H54 (cell line): ENCODE data around the gene GSG1L.
"Not testable (repeated sequence)": the region's sequence is repeated elsewhere in the genome, so short reads cannot be mapped to it uniquely, and the experiment has no call there.

Experiments
- DNase-seq: peaks from one replicate; pipeline ENCODE4 v3.0.0; 2011; ENCODE audit warnings: low spot score, mixed read lengths; ENCODE audit not compliant: insufficient read length
- FAIRE-seq: peaks from 3 replicates; lab custom pipeline; 2011; peaks lifted over from hg19 to GRCh38; lab: Jason Lieb, UNC
- POLR2A ChIP-seq: IDR thresholded peaks from 2 replicates; pipeline ENCODE4 v1.6.1; 2011; ENCODE audit warnings: low read depth, mild to moderate bottlenecking, low read length

GSG1L gene

GRCh38 chr16:27983244-27983643, 80.3 kb downstream of the GSG1L start:
- DNase-seq (no peak), FAIRE-seq (no peak)
- no peak for TF ChIP-seq POLR2A

GRCh38 chr16:27982184-27982583, 81.3 kb downstream of the GSG1L start:
- no peak for TF ChIP-seq POLR2A
- DNase-seq = no peak
- no peak for FAIRE-seq

GRCh38 chr16:27980919-27981700, 82.4 kb downstream of the GSG1L start:
- no peak for DNase-seq
- TF ChIP-seq POLR2A = no peak

DNA sequence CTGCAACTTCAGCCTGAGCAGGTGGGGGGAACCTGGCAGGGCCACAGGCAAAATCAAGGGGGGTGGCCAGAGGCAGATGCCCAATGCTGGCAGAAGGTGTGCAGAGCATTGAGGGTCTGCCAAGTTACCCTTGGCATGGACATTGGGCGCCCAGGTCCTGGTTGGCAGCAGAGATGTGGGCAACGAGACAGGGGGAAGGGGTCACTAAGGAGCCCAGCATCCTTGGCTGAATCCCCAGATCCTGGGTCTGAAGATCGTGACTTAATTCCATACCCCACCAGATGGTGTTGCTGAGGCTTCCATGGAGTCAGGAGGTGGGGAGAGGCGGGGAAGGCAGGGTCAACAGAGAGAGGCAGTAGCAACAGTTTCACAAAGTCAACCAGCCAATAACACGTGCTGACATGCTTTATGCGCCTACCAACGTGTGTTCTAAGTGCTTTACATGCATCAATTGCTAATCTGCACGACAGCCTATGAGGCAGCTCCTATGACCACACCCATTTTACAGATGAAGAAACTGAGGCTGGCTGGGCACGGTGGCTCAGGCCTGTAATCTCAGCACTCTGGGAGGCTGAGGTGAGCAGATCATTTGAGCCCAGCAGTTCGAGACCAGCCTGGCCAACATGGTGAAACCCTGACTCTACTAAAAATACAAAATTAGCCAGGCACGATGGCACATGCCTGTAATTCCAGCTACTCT, 83.3 kb downstream of the GSG1L start:
- DNase-seq (no peak), FAIRE-seq (no peak)
- TF ChIP-seq POLR2A = no peak

More at GRCh38 chr16:27980919-27981700, 82.4 kb downstream of the GSG1L start:
- no peak for FAIRE-seq

- not testable (repeated sequence) for FAIRE-seq, DNase-seq
Measured at GRCh38 chr16:27979668-27980067, 83.8 kb downstream of the GSG1L start.

DNA sequence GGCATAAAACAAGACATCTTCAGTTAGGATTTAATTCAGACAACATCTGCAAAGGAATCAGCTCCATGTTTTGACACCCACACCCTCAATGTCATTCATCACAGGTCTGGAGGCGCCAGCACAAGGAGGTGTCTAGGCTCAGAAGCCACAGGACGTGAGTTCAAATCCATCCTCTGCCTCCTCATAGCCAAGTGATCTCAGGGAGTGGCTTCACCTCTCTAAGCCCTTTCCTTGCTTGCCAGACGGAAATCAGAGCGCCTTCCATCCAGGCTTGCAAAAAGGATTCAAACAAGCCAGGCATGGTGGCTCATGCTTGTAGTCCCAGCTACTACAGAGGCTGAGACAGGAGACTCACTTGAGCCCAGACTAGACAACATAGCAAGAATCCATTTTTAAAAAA, 84.6 kb downstream of the GSG1L start:
- DNase-seq (no peak), FAIRE-seq (no peak)
- TF ChIP-seq POLR2A = no peak

GRCh38 chr16:27977966-27978365, 85.5 kb downstream of the GSG1L start:
- TF ChIP-seq POLR2A = no peak
- FAIRE-seq = no peak
- no peak for DNase-seq

DNA sequence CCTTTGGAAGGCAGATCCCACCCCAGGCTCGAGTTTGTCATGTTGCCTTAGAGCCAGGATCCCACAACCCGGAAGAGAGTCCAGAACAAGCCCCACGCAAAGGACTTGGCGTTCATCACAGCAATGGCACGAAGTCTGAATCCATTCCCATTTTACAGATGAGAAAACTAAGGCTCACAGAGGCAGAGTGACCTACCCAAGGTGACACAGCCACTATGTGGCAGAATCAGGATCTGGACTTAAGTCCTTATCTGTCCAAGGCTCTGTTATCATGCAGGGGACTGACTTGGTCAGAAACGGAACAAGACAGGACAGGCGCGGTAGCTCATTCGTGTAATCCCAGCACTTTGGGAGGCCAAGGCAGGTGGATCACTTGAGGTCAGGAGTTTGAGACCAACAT, 86.5 kb downstream of the GSG1L start:
- no peak for FAIRE-seq
- TF ChIP-seq POLR2A = no peak
- DNase-seq = no peak

DNA sequence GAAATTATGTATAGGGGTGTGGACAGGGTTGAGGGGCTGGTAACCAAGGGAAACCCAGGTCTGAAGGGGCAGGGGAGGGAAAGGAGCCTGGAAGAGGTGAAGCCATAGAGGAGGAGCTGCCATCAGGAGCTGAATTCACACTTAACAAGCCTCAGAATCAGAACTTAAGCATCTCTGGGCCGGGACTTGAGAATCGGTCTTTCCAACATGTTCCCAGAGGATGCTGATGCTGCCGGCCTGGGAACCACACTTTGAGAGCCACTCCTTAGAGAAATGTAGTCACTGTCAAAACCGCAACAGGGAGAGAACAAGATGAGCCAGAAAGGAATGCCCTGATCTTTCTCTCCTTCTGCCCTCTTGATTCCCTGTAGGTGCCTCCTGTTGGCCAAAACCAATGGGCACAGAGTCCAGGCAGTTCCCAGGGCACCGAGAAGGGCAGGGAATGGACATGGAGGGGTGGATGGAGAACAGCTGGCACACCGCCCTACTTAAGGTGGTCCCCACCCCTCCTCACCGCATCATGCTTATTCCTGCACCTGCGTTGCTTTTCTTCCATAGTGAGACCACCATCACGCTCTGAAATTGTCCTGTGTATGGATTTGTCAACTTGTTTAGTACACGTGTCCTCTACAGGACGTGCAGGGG, 88.5 kb downstream of the GSG1L start:
- FAIRE-seq (no peak), DNase-seq (no peak)
- no peak for TF ChIP-seq POLR2A

DNA sequence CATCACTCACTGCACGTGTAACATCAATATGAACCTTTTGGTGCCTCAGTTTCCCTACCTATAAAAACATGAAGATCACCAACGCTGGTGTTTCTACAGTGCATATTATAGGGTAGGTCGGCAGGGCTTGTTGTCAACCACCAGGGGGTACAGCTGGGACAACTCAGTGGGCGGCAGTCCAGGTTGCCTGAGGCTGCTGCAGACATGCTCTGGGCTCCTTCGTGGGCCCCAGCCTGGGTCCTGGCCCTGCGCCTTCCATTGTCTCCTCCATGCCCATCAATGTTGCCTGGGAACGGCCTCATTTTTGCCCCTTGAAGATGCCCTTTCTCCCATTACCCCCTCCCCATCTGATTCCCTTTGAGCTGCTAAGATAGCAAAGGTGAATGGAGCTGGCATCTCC, 89.8 kb downstream of the GSG1L start:
- no peak for TF ChIP-seq POLR2A
- DNase-seq (no peak), FAIRE-seq (no peak)

DNA sequence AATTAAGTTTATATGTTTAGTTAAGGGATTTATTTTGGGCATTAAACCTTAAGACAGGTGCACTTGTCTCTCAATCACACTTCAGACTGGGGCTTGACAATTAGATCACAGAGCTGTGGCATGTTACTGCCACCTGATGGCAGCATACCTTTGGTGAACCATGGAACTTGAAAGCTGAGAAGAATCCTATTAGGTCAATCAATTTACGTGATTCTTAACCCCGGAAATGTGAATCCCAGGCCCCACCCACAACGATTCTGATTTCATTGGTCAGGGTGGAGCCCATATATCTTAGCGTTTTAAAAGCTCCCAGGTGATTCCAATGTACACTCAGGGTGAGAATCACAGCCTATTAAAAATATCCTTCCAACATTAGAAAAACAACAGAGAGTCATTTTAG, 91.0 kb downstream of the GSG1L start:
- DNase-seq = peak; percentile 37
- FAIRE-seq = peak; percentile 91
- no peak for TF ChIP-seq POLR2A

- FAIRE-seq (no peak), DNase-seq (no peak)
- no peak for TF ChIP-seq POLR2A
Measured at GRCh38 chr16:27969574-27969973, 93.9 kb downstream of the GSG1L start.

GRCh38 chr16:27967169-27967568, 96.3 kb downstream of the GSG1L start:
- FAIRE-seq = no peak
- no peak for DNase-seq
- TF ChIP-seq POLR2A = no peak

DNA sequence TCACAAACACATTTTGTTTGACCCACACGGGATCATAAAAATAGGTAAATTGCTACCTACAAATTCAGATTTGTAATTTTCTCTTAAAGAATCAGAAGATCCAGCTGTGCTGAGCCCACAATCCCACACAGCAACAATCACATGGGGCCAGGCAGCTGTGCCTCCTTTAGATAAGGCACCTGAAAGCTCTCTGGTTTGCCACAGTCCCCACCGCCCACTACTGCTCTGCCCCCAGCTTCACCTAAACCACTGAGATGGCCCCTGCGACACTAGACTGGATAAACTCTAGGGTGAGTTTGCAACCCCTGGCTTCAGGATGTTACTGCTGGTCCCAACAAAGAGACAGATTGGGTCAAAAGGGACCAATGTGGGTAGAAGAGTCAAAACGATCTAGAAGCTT, 96.8 kb downstream of the GSG1L start:
- DNase-seq (no peak), FAIRE-seq (no peak)

More for the DNA sequence above, 96.8 kb downstream of the GSG1L start:
- TF ChIP-seq POLR2A = no peak
